ENCODE data around the gene MSANTD1.

MSANTD1 gene

DNA sequence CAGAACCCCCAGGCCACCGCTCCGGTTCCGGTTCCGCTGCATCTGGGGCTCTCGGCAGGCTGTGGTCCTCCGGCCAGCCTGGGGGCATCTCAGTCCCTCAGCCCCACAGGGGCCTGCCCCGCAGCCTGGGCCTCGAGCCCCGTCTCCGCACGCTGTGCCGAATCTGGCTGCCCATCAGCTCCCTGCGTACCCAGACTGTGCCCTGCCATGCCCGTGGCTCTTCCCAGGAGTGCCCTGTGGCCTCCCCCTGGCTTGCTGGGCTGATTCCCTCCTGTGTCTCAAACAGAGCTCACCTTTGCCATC is 830 bp upstream of the MSANTD1 start:
- no peak for DNase-seq (ENCODE audit: low read depth)

GRCh38 chr4:3249711-3250437 is 915 bp downstream of the MSANTD1 start:
- DNase-seq (ENCODE audit: low read depth): no peak

DNA sequence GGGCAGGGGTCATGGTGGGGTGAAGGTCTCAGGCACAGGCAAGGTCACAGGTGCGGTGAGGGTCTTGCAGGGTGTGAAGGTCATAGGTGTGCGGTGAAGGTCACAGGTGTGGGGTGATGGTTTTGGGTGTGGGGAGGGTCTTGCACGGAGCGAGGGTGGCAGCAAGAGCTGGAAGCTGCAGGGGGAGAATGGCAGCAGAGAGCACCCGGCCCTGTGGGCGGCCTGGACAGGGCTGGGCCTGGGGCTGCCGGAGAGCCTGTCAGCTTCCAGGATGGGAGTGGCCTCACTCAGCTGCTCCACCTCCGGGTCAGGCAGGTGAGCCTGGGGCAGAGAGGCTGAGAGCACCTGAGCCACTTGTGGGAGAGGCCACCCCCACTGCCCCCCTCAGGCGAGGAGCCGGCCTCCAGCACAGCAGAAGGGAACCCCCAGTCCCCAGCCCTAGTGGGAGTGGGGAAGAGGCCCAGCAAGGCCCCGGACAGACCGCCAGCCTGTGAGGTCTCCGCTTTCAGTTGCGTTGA is 1.5 kb downstream of the MSANTD1 start:
- DNase-seq (ENCODE audit: low read depth): no peak

- no peak for DNase-seq (ENCODE audit: low read depth)
Measured at GRCh38 chr4:3250956-3251690, 2.2 kb downstream of the MSANTD1 start.

GRCh38 chr4:3251691-3252479 is 2.9 kb downstream of the MSANTD1 start:
- DNase-seq (ENCODE audit: low read depth): no peak

GRCh38 chr4:3252480-3252828 is 3.5 kb downstream of the MSANTD1 start:
- no peak for DNase-seq (ENCODE audit: low read depth)

DNA sequence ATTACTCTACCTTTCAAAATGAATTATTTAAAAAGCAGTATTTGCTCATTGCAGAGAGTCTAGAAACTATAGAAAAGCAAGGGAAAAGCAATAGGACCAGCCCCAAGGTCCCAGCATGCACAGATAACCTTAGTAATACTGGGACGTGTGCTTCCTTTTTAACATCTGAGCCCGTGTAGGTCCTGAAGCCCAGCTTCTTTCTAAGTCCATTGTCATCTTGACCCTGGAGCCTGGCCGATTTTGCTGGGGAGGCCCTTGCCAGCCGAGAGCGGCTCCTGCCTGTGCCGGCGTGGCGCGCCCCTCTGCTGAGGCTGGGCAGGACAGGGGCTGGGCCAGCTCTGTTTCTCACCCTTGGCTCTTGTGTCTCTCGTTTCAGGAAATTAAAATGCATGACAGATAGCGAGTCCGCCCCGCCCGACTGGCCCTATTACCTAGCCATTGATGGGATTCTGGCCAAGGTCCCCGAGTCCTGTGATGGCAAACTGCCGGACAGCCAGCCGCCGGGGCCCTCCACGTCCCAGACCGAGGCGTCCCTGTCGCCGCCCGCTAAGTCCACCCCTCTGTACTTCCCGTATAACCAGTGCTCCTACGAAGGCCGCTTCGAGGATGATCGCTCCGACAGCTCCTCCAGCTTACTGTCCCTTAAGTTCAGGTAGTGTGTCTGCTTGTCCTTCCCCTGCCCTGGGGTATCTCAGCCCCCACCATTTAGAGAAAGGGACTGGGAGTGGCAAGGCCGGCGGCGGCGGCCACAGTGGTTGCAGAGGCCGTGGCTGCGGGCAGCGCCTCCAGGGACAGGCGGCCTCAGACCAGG is 4.1 kb downstream of the MSANTD1 start:
- DNase-seq (ENCODE audit: low read depth): no peak

DNA sequence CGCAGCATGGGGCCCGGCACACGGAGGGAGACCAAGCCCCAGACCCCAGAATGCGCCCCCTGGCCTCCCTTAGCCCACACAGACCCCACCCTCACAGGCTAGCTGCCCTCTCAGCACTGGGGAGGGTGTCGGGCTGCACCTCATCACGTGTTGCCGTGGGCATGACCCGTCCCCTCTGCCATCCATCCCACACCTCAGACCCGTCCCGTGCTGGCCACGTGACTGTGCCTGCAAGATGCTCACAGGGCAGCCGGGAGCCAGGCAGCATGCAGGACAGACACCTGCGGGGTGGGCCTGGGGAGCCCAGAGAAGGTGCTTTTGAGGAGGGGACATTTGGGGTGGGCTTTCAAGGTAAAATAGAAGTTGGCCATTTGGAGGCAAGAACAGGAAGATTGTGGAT is 4.8 kb downstream of the MSANTD1 start:
- DNase-seq (ENCODE audit: low read depth): no peak

DNA sequence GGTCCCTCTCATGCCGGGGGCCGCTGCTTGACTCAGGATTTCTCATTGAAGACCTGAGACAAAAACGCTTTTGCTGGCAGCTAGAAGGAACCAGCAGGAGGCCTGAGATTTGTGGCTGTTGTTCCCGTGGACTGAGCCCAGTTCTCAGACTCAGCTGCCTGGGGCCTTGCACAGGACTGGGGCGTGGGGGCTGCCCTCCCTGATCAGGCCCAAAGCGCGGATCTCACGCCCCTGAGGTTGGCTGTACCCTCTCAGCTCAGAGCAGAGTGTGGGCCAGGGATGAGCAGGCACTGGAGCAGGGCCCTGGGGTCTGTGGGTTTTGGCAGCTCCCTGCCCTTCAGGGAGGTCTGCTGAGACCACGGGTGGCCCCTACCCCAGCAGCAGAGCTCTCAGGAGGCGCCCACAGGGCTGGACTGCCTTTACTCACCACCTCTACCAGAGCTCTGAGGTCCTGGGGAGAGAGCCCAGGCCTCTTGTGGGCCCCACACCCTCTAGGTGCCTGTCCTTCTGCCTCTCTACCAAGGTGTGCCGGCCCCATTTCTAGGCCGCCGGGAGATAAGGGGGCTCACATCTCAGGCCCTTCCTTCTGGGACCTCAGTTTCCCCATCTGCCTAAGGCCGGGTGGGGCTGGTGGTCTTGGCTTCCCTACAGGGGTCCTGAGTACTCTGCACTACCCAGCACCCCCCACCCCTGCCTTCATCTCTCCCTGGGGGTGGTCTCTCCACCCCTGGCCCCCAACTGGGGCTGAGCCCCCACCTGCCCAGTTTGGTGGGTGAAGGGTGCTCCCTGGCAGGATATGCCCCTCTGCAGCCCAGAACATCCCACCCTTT is 5.6 kb downstream of the MSANTD1 start:
- no peak for DNase-seq (ENCODE audit: low read depth)

DNA sequence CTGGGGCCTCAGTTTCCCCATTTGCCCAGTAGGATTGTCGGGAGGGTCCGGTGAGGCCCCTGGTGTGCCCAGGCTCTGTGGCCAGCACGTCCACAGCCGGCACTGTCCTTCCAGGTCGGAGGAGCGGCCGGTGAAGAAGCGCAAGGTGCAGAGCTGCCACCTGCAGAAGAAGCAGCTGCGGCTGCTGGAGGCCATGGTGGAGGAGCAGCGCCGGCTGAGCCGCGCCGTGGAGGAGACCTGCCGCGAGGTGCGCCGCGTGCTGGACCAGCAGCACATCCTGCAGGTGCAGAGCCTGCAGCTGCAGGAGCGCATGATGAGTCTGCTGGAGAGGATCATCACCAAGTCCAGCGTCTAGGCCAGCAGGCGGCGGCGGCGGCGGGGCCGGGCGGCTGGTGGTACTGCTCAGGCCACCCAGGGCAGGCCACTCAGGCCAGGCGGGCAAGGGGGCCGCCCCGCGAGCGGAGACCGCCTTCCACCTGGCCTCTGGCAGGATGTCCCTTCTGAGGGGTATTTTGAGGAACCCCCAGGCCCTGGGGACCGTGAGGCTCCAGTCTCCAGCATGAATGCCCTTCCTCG is 6.7 kb downstream of the MSANTD1 start:
- no peak for DNase-seq (ENCODE audit: low read depth)

DNA sequence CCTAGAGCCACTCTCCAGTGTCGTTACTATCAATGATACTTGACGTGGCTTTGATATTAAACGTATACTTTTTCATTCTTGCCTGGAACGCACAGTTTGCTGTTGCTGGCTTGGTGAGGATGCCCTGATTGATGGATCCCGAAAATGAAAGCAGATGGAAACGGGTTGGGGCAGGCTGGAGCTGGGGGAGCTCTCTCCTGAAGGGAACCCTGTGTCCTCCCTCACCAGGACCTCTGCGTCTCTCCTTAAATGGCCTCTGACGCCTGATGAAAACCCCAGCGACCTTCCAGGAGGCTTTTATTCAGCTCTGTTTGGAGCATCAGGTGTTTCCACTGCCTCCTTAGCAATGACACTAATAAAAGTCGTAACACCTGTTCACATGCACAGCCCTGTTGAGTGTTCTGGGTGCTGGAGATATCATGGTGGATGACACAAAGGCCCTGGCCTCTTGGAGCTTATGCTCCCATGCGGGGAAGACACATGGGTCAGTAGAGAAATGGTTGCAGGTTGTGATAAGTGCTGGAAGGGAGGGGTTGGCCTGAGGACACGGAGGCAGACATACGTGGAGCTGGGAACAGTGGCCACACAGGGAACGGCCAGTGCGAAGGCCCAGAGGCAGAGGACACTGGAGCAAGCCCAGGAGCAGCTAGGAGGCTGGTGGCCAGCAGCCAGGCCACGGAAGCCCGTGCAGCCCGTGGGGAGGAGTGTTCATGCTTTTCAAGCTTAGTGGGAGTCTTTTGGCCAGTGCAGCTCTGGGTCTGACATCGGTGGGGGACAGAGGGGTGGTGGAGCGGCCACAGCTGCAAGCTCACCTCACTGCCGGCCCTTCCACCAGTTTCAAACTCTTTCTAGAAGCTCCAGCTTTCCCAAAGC is 7.5 kb downstream of the MSANTD1 start:
- no peak for DNase-seq (ENCODE audit: low read depth)

DNA sequence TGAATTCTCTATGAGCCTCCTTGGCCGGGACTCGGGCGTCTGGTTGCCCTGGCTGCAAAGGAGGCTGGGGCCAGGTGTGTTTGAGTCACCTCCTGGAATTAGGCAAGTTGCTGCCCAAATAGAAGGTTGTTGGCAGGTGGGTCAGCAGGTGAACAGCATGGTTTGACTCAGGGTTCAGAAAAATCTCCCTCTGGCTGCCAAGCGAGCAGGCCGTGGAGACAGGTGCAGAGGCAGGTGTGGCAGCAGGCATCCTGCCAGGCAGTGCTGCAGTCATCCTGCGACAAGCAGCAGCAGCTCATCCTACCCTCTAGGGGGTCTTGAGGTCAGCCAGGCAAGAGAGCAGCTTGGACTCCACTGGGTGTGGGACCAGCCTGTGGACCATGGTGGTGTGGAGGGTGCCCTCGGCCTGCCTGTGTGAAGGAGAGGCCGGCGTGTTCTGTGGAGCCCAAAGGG is 8.2 kb downstream of the MSANTD1 start:
- DNase-seq (ENCODE audit: low read depth): no peak

- DNase-seq (ENCODE audit: low read depth): no peak
Measured at GRCh38 chr4:3257556-3258482, 8.9 kb downstream of the MSANTD1 start.

DNA sequence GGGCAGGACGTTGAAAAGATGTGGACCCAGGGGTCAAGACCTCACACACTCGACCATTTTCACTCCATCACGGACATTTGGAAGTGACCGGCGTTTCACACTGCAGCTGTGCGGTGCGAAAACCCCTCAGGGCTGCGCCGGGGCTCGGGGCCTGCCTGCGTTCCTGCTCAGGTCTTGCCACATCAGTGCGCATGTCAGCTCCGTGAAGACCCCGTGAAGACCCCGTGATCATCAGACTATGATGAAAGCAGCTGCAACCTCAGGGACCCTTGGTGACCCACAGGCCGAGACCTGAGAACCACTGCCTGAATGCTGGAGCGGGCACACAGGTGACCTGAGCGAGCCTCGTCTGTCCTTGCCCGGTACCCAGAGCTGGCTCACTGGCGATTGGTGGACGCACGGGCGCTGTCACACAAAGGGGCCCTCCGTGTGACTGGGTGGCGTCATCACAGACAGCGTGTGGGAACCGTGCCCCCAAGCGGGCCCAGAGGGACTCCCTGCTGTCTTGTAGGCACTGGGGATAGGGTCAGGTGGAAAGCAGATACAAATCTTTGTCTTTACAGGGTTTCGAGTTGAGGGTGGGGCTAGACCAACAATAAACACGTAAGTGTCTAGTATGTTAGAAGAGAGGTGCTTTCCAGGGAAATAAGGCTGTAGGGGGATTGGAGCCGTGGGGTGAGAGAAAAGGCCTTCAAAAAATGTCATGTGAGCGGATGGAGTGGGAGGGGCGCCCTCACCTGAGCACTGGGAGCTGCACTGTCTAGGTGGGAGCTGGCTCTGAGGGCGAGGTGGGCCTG is 12.7 kb downstream of the MSANTD1 start:
- DNase-seq (ENCODE audit: low read depth): no peak

GRCh38 chr4:3262208-3263052 is 13.5 kb downstream of the MSANTD1 start:
- DNase-seq (ENCODE audit: low read depth): no peak

DNA sequence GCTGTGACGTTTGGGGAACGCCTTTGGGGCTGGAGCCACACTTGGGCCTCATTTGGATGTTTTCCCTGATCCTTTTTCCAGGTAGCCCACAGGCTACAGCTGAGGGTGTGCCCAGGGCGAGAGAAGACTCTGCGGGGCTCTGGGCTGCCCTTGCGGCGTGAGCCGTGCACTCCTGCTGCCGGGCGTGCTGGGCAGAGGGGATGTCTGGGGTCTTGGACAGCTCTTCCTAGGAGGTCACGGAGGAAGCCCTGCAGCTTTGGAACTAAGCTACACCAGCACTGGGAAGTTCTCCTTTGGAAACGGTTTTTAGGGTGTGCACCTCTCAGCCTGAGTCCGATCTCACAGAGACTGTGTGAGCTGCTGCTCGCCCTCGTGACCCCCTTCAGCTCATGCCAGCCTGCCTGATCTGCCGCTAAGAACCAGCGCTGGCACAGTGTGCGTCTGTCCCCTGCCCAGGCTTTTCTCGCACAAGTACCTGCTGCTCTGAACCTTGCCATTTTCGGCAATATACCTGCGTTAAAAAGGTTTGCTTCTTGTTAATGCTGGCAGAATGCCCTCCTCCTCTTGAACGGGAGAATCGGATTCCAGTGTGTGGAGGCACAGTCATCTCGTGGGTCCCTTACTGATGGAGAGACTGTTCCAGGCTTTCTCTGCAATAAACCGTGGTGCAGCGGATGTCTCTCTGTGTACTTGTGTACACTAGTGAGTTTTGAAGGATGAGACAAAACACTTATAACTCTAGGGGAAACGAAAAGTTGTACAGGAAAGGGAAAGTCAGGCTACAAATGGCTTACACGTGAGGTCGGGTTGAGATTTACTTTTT is 14.3 kb downstream of the MSANTD1 start:
- no peak for DNase-seq (ENCODE audit: low read depth)

Measured in stimulated activated CD8-positive, alpha-beta memory T cell treated with anti-CD3 and anti-CD28 coated beads, Interleukin-7, amount 100 ng/mL, for 24 hours (primary cell).